Tibial nerve (tissue), 4 donors: ENCODE measurements around the gene CDC42EP3. TPM values are rescaled to one million over a fixed set of nuclear protein-coding genes. Genes with fewer than 3 reads are reported as not detected.

Source experiments
- DNase-seq, 2 donors: peaks; one replicate each; pipeline ENCODE4 v3.0.0-alpha.2; 2019; ENCODE audit warnings: low spot score in 2 of 2
- H3K27ac ChIP-seq, 4 donors: fragments of 200-600 bp; sonication (generic) in 3 of 4; one replicate each; pipeline ENCODE4 v1.5.1; 2017 to 2019; ENCODE audit warnings: mild to moderate bottlenecking in 1 of 4
- H3K27me3 ChIP-seq, 2 donors: fragments of 200-600 bp; sonication (generic) in 1 of 2; one replicate each; pipeline versions ENCODE4 v1.5.1 to v1.6.0; 2017 to 2019
- H3K36me3 ChIP-seq, 3 donors: fragments of 200-600 bp; sonication (generic); one replicate each; pipeline ENCODE4 v1.5.1; 2018 to 2019
- H3K4me1 ChIP-seq, 4 donors: fragments of 200-600 bp; sonication (generic) in 3 of 4; one replicate each; pipeline ENCODE4 v1.5.1; 2017 to 2019
- H3K4me3 ChIP-seq, 4 donors: fragments of 200-600 bp; sonication (generic) in 3 of 4; one replicate each; pipeline ENCODE4 v1.5.1; 2017 to 2019; ENCODE audit warnings: mild to moderate bottlenecking in 1 of 4, moderate library complexity in 1 of 4
- H3K9me3 ChIP-seq, 4 donors: fragments of 200-600 bp; sonication (generic) in 3 of 4; one replicate each; pipeline ENCODE4 v1.5.1; 2017 to 2019
- EP300 ChIP-seq, 2 donors: sonication (generic); formaldehyde crosslinking; IDR thresholded peaks; one replicate each; pipeline ENCODE4 v1.6.1; 2017; ENCODE audit warnings: antibody characterized with exemption in 2 of 2, mild to moderate bottlenecking in 1 of 2
- POLR2A ChIP-seq, 2 donors: fragments of 450-650 bp; IDR thresholded peaks; one replicate each; pipeline ENCODE4 v1.6.1; 2017; ENCODE audit warnings: antibody characterized with exemption in 2 of 2, mild to moderate bottlenecking in 2 of 2, moderate library complexity in 2 of 2
- WGBS, 2 donors: methylation state at CpG; one replicate each; pipeline ENCODE4 v1.1.5; 2018; 5-methylcytosine and 5-hydroxymethylcytosine counted together
- total RNA-seq, 4 donors: library from RNA; depleted of rRNA; stranded (reverse); fragments of >200 nt; gene quantifications; one replicate each; pipeline ENCODE4 v1.1.0, GENCODE V29; 2016
- TF ChIP-seq, protein P1 (sequence below), 5 experiments: fragments of 200-600 bp in 3 of 5; fragments of 450-650 bp in 2 of 5; sonication (generic) in 3 of 5; IDR thresholded peaks; one replicate each; pipeline ENCODE4 v1.5.1; 2016 to 2019; ENCODE audit warnings: antibody characterized with exemption in 5 of 5, mild to moderate bottlenecking in 3 of 5, moderate library complexity in 2 of 5

Gene CDC42EP3
- total RNA-seq, 4 donors from 2014 or later: 31.8 to 58.6 (median 40.2) TPM

DNA sequence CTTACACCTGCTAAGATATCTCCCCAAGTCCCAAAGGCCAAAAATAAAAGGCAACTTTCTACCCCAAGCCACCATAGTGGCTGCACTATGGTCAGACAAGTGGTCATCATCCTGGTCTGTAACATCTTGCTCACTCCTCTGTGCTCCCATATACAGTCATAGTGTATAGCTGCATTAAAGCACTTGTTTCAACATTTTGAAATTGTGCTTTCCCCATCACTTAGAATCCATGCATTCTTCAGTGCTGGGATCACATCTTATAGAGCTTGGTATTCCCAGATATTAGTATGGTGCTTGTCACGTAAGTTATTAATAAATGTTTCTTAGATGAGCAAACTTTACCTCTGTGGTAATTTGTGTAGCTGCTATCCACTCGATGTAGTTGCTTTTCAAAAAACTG, 40.4 kb upstream of the CDC42EP3 start:
- TF ChIP-seq EP300 (IDR thresholded peaks at IDR 0.05) (no peak), POLR2A (IDR thresholded peaks at IDR 0.05) (no peak)
- TF ChIP-seq, protein P1, sequence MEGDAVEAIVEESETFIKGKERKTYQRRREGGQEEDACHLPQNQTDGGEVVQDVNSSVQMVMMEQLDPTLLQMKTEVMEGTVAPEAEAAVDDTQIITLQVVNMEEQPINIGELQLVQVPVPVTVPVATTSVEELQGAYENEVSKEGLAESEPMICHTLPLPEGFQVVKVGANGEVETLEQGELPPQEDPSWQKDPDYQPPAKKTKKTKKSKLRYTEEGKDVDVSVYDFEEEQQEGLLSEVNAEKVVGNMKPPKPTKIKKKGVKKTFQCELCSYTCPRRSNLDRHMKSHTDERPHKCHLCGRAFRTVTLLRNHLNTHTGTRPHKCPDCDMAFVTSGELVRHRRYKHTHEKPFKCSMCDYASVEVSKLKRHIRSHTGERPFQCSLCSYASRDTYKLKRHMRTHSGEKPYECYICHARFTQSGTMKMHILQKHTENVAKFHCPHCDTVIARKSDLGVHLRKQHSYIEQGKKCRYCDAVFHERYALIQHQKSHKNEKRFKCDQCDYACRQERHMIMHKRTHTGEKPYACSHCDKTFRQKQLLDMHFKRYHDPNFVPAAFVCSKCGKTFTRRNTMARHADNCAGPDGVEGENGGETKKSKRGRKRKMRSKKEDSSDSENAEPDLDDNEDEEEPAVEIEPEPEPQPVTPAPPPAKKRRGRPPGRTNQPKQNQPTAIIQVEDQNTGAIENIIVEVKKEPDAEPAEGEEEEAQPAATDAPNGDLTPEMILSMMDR (IDR thresholded peaks at IDR 0.05): no peak
- WGBS, 2 donors: 88 to 96% methylated on average over 2 of the region's 2 CpGs

DNA sequence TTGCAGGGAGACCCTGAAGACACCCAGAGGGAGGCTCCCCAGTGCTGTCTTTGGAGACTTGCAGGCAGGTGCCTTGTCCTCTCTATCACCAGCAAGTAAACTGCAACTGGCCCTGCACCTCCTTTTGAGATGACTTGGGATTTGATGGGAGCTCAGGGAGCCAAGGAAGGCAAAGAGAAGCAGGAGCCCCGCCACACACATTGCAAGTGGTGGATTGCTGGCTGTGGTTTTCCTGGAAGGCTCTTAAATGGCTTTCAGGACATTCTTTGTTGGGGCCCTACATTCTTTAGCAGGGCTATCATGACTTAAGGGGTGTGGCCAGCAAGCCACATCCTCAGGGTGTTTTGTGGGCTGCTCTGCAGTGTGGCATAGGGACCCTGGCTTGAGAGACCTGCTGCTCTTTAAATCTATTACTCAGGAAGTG, 39.9 kb upstream of the CDC42EP3 start:
- no peak for TF ChIP-seq EP300 (IDR thresholded peaks at IDR 0.05)
- TF ChIP-seq, protein P1 (IDR thresholded peaks at IDR 0.05): no peak
- no peak for TF ChIP-seq POLR2A (IDR thresholded peaks at IDR 0.05)
- WGBS, 2 donors: 43 to 77% methylated on average over 1 of the region's 1 CpG

More for the DNA sequence above, 40.4 kb upstream of the CDC42EP3 start:
- no peaks in the 10 kb centered on the region for H3K27me3 ChIP-seq
- H3K9me3 ChIP-seq: peaks cover 0 to 6% (median 1%) of the 10 kb centered on the region in 4 donors
- H3K36me3 ChIP-seq: no peaks in the 10 kb centered on the region
- H3K4me3 ChIP-seq: no peak overlapping the region
- H3K27ac ChIP-seq: no peak overlapping the region
- DNase-seq: no peak
- H3K4me1 ChIP-seq: peaks cover 0 to 8% (median 1%) of the 10 kb centered on the region in 4 donors

DNA sequence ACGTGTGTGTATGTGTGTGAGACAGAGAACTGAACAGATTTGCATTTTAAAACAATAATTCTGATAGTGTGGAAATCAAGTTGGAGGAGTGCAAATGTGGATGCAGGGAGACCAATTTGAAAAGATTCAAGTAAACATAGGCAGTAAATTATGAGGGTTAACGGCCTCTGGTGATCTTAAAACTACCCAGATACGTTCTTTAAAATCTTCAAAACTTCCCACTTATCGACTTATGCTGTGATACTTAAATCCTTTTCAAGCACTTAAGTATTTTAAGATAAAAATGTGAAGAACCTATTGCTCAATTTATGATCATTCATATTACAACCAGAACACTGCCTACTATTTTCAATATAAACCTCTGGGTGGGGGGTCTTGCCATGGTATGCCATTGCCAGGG, 37.7 kb upstream of the CDC42EP3 start:
- TF ChIP-seq, protein P1 (IDR thresholded peaks at IDR 0.05): no peak
- TF ChIP-seq EP300 (IDR thresholded peaks at IDR 0.05) (no peak), POLR2A (IDR thresholded peaks at IDR 0.05) (no peak)
- no peaks in the 10 kb centered on the region for H3K9me3 ChIP-seq
- no peaks in the 10 kb centered on the region for H3K36me3 ChIP-seq
- 82 to 89% methylated on average over 4 of the region's 4 CpGs for WGBS, 2 donors
- DNase-seq: no peak
- no peak overlapping the region for H3K27ac ChIP-seq
- H3K27me3 ChIP-seq: no peaks in the 10 kb centered on the region
- H3K4me1 ChIP-seq: peaks cover 0 to 16% (median 6%) of the 10 kb centered on the region in 4 donors
- H3K4me3 ChIP-seq: no peak overlapping the region

More for the DNA sequence above, 39.9 kb upstream of the CDC42EP3 start:
- Histone ChIP-seq H3K27ac (no peak overlapping the region), H3K4me1 (peaks cover 0 to 13% (median 4%) of the 10 kb centered on the region in 4 donors), H3K27me3 (no peaks in the 10 kb centered on the region), H3K36me3 (no peaks in the 10 kb centered on the region), H3K9me3 (peaks cover 0 to 6% (median 1%) of the 10 kb centered on the region in 4 donors), H3K4me3 (no peak overlapping the region)
- no peak for DNase-seq

DNA sequence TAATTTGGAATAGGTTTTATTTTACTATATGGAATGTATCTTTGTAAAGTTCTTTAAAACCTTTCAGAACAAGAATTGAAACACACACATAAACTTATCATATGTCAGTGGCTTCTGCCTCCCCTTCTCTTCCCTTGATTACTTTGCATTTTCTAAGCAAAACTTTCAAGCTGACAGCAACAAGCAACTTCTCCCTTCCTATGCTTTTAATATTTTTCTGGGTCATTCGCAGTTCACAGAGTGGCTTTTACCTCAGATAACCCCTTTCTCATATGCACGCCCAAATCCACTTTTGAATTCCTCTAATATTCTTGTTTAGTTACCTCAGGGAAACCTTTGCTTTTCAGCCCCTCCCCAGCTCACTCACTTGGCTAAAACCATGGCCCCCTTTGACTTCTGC, 36.7 kb upstream of the CDC42EP3 start:
- no peaks in the 10 kb centered on the region for H3K9me3 ChIP-seq
- no peak overlapping the region for H3K27ac ChIP-seq
- no peaks in the 10 kb centered on the region for H3K36me3 ChIP-seq
- DNase-seq: no peak
- peaks cover 0 to 16% (median 6%) of the 10 kb centered on the region in 4 donors for H3K4me1 ChIP-seq
- WGBS, 2 donors: 51 to 59% methylated on average over 2 of the region's 2 CpGs
- no peaks in the 10 kb centered on the region for H3K27me3 ChIP-seq
- H3K4me3 ChIP-seq: no peak overlapping the region
- TF ChIP-seq, protein P1 (IDR thresholded peaks at IDR 0.05): no peak
- TF ChIP-seq POLR2A (IDR thresholded peaks at IDR 0.05) (no peak), EP300 (IDR thresholded peaks at IDR 0.05) (no peak)

DNA sequence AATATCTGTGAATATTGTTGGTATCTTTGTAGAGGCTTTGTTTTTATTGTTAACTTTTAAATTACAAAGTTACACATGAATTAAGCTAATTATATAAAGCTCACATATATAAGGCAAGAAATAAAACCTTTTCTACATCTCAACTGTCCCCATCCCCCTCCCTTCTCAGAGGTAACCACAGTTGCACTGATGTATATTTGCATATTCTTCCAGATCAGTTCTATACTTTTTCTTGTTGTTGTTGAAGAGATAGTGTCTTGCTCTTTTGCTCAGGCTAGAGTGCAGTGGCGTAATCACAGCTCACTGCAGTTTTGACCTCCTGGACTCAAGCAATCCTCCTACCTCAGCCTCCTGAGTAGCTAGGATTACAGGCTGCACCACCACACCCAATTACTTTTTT, 36.0 kb upstream of the CDC42EP3 start:
- peak overlapping the region in 1 of 4 donors; percentile 68 for H3K27ac ChIP-seq
- no peaks in the 10 kb centered on the region for H3K27me3 ChIP-seq
- H3K4me1 ChIP-seq: peaks cover 0 to 16% (median 6%) of the 10 kb centered on the region in 4 donors
- TF ChIP-seq, protein P1 (IDR thresholded peaks at IDR 0.05): no peak
- no peak overlapping the region for H3K4me3 ChIP-seq
- WGBS, 2 donors: 97% methylated on average over 1 of the region's 1 CpG
- DNase-seq: no peak
- no peaks in the 10 kb centered on the region for H3K36me3 ChIP-seq
- H3K9me3 ChIP-seq: no peaks in the 10 kb centered on the region
